BJ (cell line): ENCODE results near the gene GAD1. TPM values are rescaled to one million over a fixed set of nuclear protein-coding genes. Genes with fewer than 3 reads are reported as not detected.

Experiments used
- CTCF ChIA-PET: fragments of 350-600 bp; formaldehyde crosslinking; extraction: SDS; loops from one replicate; lab custom pipeline; 2021; ENCODE audit warnings: antibody characterized with exemption, inconsistent platforms; lab: Yijun Ruan, JAX
- POLR2A ChIA-PET: fragments of 300-600 bp; sonication (Branson Sonifier 250); formaldehyde crosslinking; extraction: SDS; loops from one replicate; lab custom pipeline; 2021; ENCODE audit warnings: antibody characterized with exemption; lab: Charles Lee
- DNase-seq: peaks from one replicate; pipeline ENCODE4 v3.0.0-alpha.2; 2011; ENCODE audit warnings: low read depth
- H3K27me3 ChIP-seq: 2 replicates; pipeline ENCODE4 v1.6.0; 2011; ENCODE audit warnings: low read length; ENCODE audit not compliant: control insufficient read depth, insufficient read depth
- H3K36me3 ChIP-seq: 2 replicates; pipeline ENCODE4 v1.5.1; 2011; ENCODE audit warnings: low read length; ENCODE audit not compliant: control insufficient read depth, insufficient read depth
- H3K4me3 ChIP-seq: 2 replicates; pipeline ENCODE4 v1.5.1; 2011; ENCODE audit warnings: low read depth, mild to moderate bottlenecking, control low read depth, low read length
- CTCF ChIP-seq: IDR thresholded peaks from 2 replicates; pipeline ENCODE4 v1.5.1; 2011; ENCODE audit warnings: low read depth, mild to moderate bottlenecking, control low read depth, inconsistent platforms, low read length, moderate library complexity; ENCODE audit not compliant: insufficient read depth
- polyA plus RNA-seq: library from polyadenylated mRNA; depleted of rRNA; stranded (reverse); fragments of >200 nt; gene quantifications from 2 replicates; pipeline ENCODE4 v1.2.3, GENCODE V29; 2011

Gene GAD1
- polyA plus RNA-seq, 1 experiment = 0.63 TPM

- no peak for DNase-seq
- CTCF ChIA-PET = interaction anchor here (4.7 kb wide), 1 partner anchor 23 kb away, joined by 15 read pairs; no protein-coding TSS in a partner anchor
- POLR2A ChIA-PET = no interaction called here
- no peaks in the 10 kb centered on the region for H3K36me3 ChIP-seq
- H3K27me3 ChIP-seq = no peaks in the 10 kb centered on the region
- no peak for TF ChIP-seq CTCF
- H3K4me3 ChIP-seq = no peak overlapping the region
These were observed 33.6 kb downstream of the GAD1 start for GRCh38 chr2:170850251-170850650.

GRCh38 chr2:170851635-170852034, 34.9 kb downstream of the GAD1 start:
- TF ChIP-seq CTCF = no peak
- DNase-seq = no peak
- no peak overlapping the region for H3K4me3 ChIP-seq
- POLR2A ChIA-PET = interaction anchor here (0.6 kb wide), 1 partner anchor 640 kb away, joined by 11 read pairs; no protein-coding TSS in a partner anchor
- H3K27me3 ChIP-seq = no peaks in the 10 kb centered on the region
- CTCF ChIA-PET = interaction anchor here (4.7 kb wide), 1 partner anchor 22 kb away, joined by 15 read pairs; no protein-coding TSS in a partner anchor
- no peaks in the 10 kb centered on the region for H3K36me3 ChIP-seq

- POLR2A ChIA-PET = no interaction called here
- H3K36me3 ChIP-seq = no peaks in the 10 kb centered on the region
- H3K27me3 ChIP-seq = no peaks in the 10 kb centered on the region
- TF ChIP-seq CTCF = no peak
- CTCF ChIA-PET = no interaction called here
- no peak overlapping the region for H3K4me3 ChIP-seq
- DNase-seq = no peak
These were observed 39.4 kb downstream of the GAD1 start for GRCh38 chr2:170856066-170856465.

GRCh38 chr2:170862286-170862902, 45.7 kb downstream of the GAD1 start:
- TF ChIP-seq CTCF = no peak
- H3K36me3 ChIP-seq = no peaks in the 10 kb centered on the region
- no peak for DNase-seq
- no peak overlapping the region for H3K4me3 ChIP-seq
- ChIA-PET POLR2A (no interaction called here), CTCF (interaction anchor here (1.4 to 2.4 kb wide), 3 partner anchors 10 to 48 kb away, joined by 3 to 17 read pairs (median 8); no protein-coding TSS in a partner anchor)
- no peaks in the 10 kb centered on the region for H3K27me3 ChIP-seq

- Histone ChIP-seq H3K27me3 (no peaks in the 10 kb centered on the region), H3K36me3 (no peaks in the 10 kb centered on the region), H3K4me3 (no peak overlapping the region)
- no peak for TF ChIP-seq CTCF
- no peak for DNase-seq
- ChIA-PET POLR2A (no interaction called here), CTCF (interaction anchor here (1.4 to 2.4 kb wide), 2 partner anchors 9 to 49 kb away, joined by 8 to 17 read pairs; no protein-coding TSS in a partner anchor)
These were observed 46.4 kb downstream of the GAD1 start for GRCh38 chr2:170863087-170863486.
